BE2C (cell line): ENCODE data around the gene IDH3G.

Experiments
- DNase-seq: peaks from one replicate; pipeline ENCODE4 v3.0.0-alpha.2; 2020
- H3K27me3 ChIP-seq: fragments of 250-450 bp; sonication (Bioruptor Pico); 2 replicates; pipeline ENCODE4 v1.5.1; 2020; ENCODE audit warnings: mild to moderate bottlenecking
- H3K36me3 ChIP-seq: fragments of 250-450 bp; sonication (Bioruptor Pico); 2 replicates; pipeline ENCODE4 v1.5.1; 2020; ENCODE audit warnings: mild to moderate bottlenecking
- H3K4me1 ChIP-seq: fragments of 250-450 bp; sonication (Bioruptor Pico); 2 replicates; pipeline ENCODE4 v1.5.1; 2020
- H3K4me3 ChIP-seq: 2 replicates; pipeline ENCODE4 v1.5.1; 2011; ENCODE audit warnings: low read depth, low read length
- H3K9me3 ChIP-seq: fragments of 250-450 bp; sonication (Bioruptor Pico); 2 replicates; pipeline ENCODE4 v1.5.1; 2020
- CTCF ChIP-seq: IDR thresholded peaks from 2 replicates; pipeline ENCODE4 v1.5.1; 2012; ENCODE audit warnings: mild to moderate bottlenecking, low read depth, low read length

The IDH3G gene

GRCh38 chrX:153816831-153817690 is 22.9 kb upstream of the IDH3G start:
- no peak for TF ChIP-seq CTCF
- DNase-seq = no peak
- no peaks in the 10 kb centered on the region for H3K27me3 ChIP-seq
- no peak overlapping the region for H3K4me3 ChIP-seq
- peaks cover 5% of the 10 kb centered on the region for H3K4me1 ChIP-seq
- H3K36me3 ChIP-seq = no peaks in the 10 kb centered on the region
- H3K9me3 ChIP-seq = no peaks in the 10 kb centered on the region

GRCh38 chrX:153814591-153815315 is 20.6 kb upstream of the IDH3G start:
- Histone ChIP-seq H3K4me3 (no peak overlapping the region), H3K27me3 (no peaks in the 10 kb centered on the region), H3K4me1 (no peaks in the 10 kb centered on the region; the same call in 1 of the 2 replicates), H3K9me3 (no peaks in the 10 kb centered on the region), H3K36me3 (no peaks in the 10 kb centered on the region)
- DNase-seq = no peak
- no peak for TF ChIP-seq CTCF

- no peaks in the 10 kb centered on the region for H3K36me3 ChIP-seq
- no peaks in the 10 kb centered on the region for H3K9me3 ChIP-seq
- DNase-seq = no peak
- no peak for TF ChIP-seq CTCF
- no peaks in the 10 kb centered on the region for H3K27me3 ChIP-seq
- H3K4me3 ChIP-seq = no peak overlapping the region
- H3K4me1 ChIP-seq = no peaks in the 10 kb centered on the region
These were observed 19.0 kb upstream of the IDH3G start for GRCh38 chrX:153813161-153813560.

GRCh38 chrX:153812220-153812619 is 18.0 kb upstream of the IDH3G start:
- Histone ChIP-seq H3K36me3 (no peaks in the 10 kb centered on the region), H3K9me3 (no peaks in the 10 kb centered on the region), H3K27me3 (no peaks in the 10 kb centered on the region), H3K4me1 (no peaks in the 10 kb centered on the region), H3K4me3 (no peak overlapping the region)
- no peak for TF ChIP-seq CTCF
- DNase-seq = no peak

- no peaks in the 10 kb centered on the region for H3K36me3 ChIP-seq
- H3K4me3 ChIP-seq = no peak overlapping the region
- H3K4me1 ChIP-seq = no peaks in the 10 kb centered on the region
- no peaks in the 10 kb centered on the region for H3K9me3 ChIP-seq
- no peaks in the 10 kb centered on the region for H3K27me3 ChIP-seq
- DNase-seq = no peak
- TF ChIP-seq CTCF = no peak
These were observed 13.8 kb upstream of the IDH3G start for GRCh38 chrX:153807976-153808375.
